H9 (cell line): ENCODE measurements around the gene CRB3. TPM values are rescaled to one million over a fixed set of nuclear protein-coding genes. Genes with fewer than 3 reads are reported as not detected.

ENCODE experiments used
- DNase-seq: peaks from one replicate; pipeline ENCODE4 v3.0.0-alpha.2; 2017
- H2AFZ ChIP-seq: one replicate; pipeline ENCODE4 v1.6.1; 2013; ENCODE audit warnings: mild to moderate bottlenecking, low read length, control low read depth, moderate library complexity
- H2AK5ac ChIP-seq: 2 replicates; pipeline ENCODE4 v1.6.1; 2013; ENCODE audit warnings: low read length, control low read depth, mixed read lengths; ENCODE audit not compliant: insufficient read length
- H2BK120ac ChIP-seq: one replicate; pipeline ENCODE4 v1.6.1; 2013; ENCODE audit warnings: low read depth, mild to moderate bottlenecking, low read length, control low read depth, inconsistent platforms; ENCODE audit not compliant: poor library complexity, severe bottlenecking
- H2BK12ac ChIP-seq: 2 replicates; pipeline ENCODE4 v1.6.1; 2013; ENCODE audit warnings: low read length, control low read depth, mixed read lengths, low read depth; ENCODE audit not compliant: insufficient read length
- H2BK15ac ChIP-seq: 2 replicates; pipeline ENCODE4 v1.6.1; 2013; ENCODE audit warnings: low read depth, low read length, control low read depth
- H2BK20ac ChIP-seq: one replicate; pipeline ENCODE4 v1.6.1; 2013; ENCODE audit warnings: low read depth, mild to moderate bottlenecking, low read length, control low read depth, inconsistent platforms; ENCODE audit not compliant: poor library complexity, severe bottlenecking
- H2BK5ac ChIP-seq: 2 replicates; pipeline ENCODE4 v1.6.1; 2013; ENCODE audit warnings: low read length, control low read depth, mixed read lengths; ENCODE audit not compliant: insufficient read length
- H3K14ac ChIP-seq: 2 replicates; pipeline ENCODE4 v1.6.1; 2013; ENCODE audit warnings: low read length, control low read depth; ENCODE audit not compliant: insufficient read depth
- H3K18ac ChIP-seq: 2 replicates; pipeline ENCODE4 v1.6.1; 2013; ENCODE audit warnings: low read depth, mild to moderate bottlenecking, mixed read lengths, low read length, control low read depth; ENCODE audit not compliant: insufficient read length
- H3K23ac ChIP-seq: 2 replicates; pipeline ENCODE4 v1.6.1; 2013; ENCODE audit warnings: low read length, control low read depth, mixed read lengths, low read depth; ENCODE audit not compliant: insufficient read length
- H3K23me2 ChIP-seq: 2 replicates; pipeline ENCODE4 v1.6.1; 2013; ENCODE audit warnings: low read depth, mild to moderate bottlenecking, mixed read lengths, low read length, control low read depth; ENCODE audit not compliant: insufficient read length, poor library complexity, severe bottlenecking
- H3K27ac ChIP-seq: 2 replicates; pipeline ENCODE4 v1.5.1; 2013; ENCODE audit warnings: low read length, control low read depth, mixed read lengths, low read depth; ENCODE audit not compliant: insufficient read length
- H3K27me3 ChIP-seq: 2 replicates; pipeline ENCODE4 v1.6.1; 2013; ENCODE audit warnings: low read length, control low read depth, inconsistent platforms; ENCODE audit not compliant: insufficient read depth
- H3K4ac ChIP-seq: 2 replicates; pipeline ENCODE4 v1.6.1; 2013; ENCODE audit warnings: low read depth, mild to moderate bottlenecking, control low read depth, inconsistent platforms, low read length, moderate library complexity
- H3K4me1 ChIP-seq: 2 replicates; pipeline ENCODE4 v1.6.1; 2013; ENCODE audit warnings: low read length, control low read depth, inconsistent platforms; ENCODE audit not compliant: insufficient read depth
- H3K4me2 ChIP-seq: 2 replicates; pipeline ENCODE4 v1.6.1; 2013; ENCODE audit warnings: low read length, control low read depth, mixed read lengths; ENCODE audit not compliant: insufficient read length, insufficient read depth
- H3K56ac ChIP-seq: 2 replicates; pipeline ENCODE4 v1.6.1; 2013; ENCODE audit warnings: low read depth, mild to moderate bottlenecking, mixed read lengths, low read length, control low read depth; ENCODE audit not compliant: insufficient read length
- H3K79me1 ChIP-seq: 2 replicates; pipeline ENCODE4 v1.6.1; 2013; ENCODE audit warnings: low read depth, mild to moderate bottlenecking, moderate library complexity, low read length, control low read depth, inconsistent platforms; ENCODE audit not compliant: insufficient read depth, poor library complexity, severe bottlenecking
- H3K79me2 ChIP-seq: 2 replicates; pipeline ENCODE4 v1.6.1; 2013; ENCODE audit warnings: low read length, control low read depth, inconsistent platforms; ENCODE audit not compliant: insufficient read depth
- H3K9ac ChIP-seq: 2 replicates; pipeline ENCODE4 v1.6.1; 2013; ENCODE audit warnings: low read length, control low read depth, mixed read lengths; ENCODE audit not compliant: insufficient read length; ENCODE audit errors: extremely low read depth
- H3K9me3 ChIP-seq: one replicate; pipeline ENCODE4 v1.6.1; 2013; ENCODE audit warnings: low read depth, low read length, inconsistent platforms; ENCODE audit not compliant: control insufficient read depth
- H3T11ph ChIP-seq: one replicate; pipeline ENCODE4 v1.6.1; 2013; ENCODE audit warnings: mild to moderate bottlenecking, low read length, control low read depth, inconsistent platforms
- H4K20me1 ChIP-seq: one replicate; pipeline ENCODE4 v1.6.1; 2013; ENCODE audit not compliant: control insufficient read depth, insufficient read length, insufficient read depth
- H4K5ac ChIP-seq: 2 replicates; pipeline ENCODE4 v1.6.1; 2013; ENCODE audit warnings: low read depth, mild to moderate bottlenecking, mixed read lengths, low read length, control low read depth; ENCODE audit not compliant: insufficient read length
- H4K8ac ChIP-seq: replicated peaks from 2 replicates; pipeline ENCODE4 v1.6.1; 2013; ENCODE audit warnings: low read length, control low read depth, mixed read lengths, low read depth; ENCODE audit not compliant: insufficient read length
- H4K91ac ChIP-seq: 2 replicates; pipeline ENCODE4 v1.6.1; 2013; ENCODE audit warnings: low read depth, mild to moderate bottlenecking, moderate library complexity, mixed read lengths, low read length, control low read depth; ENCODE audit not compliant: insufficient read length
- H3K27ac Mint-ChIP-seq, 3 experiments: 2 replicates in 2 of 3; 3 replicates in 1 of 3; pipeline ENCODE4 v1.8.0; 2020 to 2021; ENCODE audit warnings: mixed read lengths in 3 of 3, mild to moderate bottlenecking in 1 of 3, moderate library complexity in 1 of 3
- H3K27me3 Mint-ChIP-seq: 2 replicates; pipeline ENCODE4 v1.8.0; 2021; ENCODE audit warnings: low read depth, mild to moderate bottlenecking, moderate library complexity, mixed read lengths
- H3K36me3 Mint-ChIP-seq, 3 experiments: 2 replicates in 2 of 3; 3 replicates in 1 of 3; pipeline ENCODE4 v1.8.0; 2020 to 2021; ENCODE audit warnings: low read depth in 3 of 3, mixed read lengths in 3 of 3; ENCODE audit not compliant: insufficient read depth in 1 of 3
- H3K4me1 Mint-ChIP-seq, 2 experiments: 2 replicates each; pipeline ENCODE4 v1.8.0; 2020; ENCODE audit warnings: mixed read lengths in 2 of 2
- H3K4me3 Mint-ChIP-seq, 2 experiments: 2 replicates in 1 of 2; 3 replicates in 1 of 2; pipeline ENCODE4 v1.8.0; 2020 to 2021; ENCODE audit warnings: mild to moderate bottlenecking in 2 of 2, mixed read lengths in 2 of 2, moderate library complexity in 1 of 2
- H3K9me3 Mint-ChIP-seq, 2 experiments: 2 replicates in 1 of 2; 3 replicates in 1 of 2; pipeline ENCODE4 v1.8.0; 2020; ENCODE audit warnings: mild to moderate bottlenecking in 2 of 2, mixed read lengths in 2 of 2, moderate library complexity in 1 of 2
- WGBS: extraction: QIAGEN DNeasy Blood & Tissue Kit; methylation state at CpG from one replicate; pipeline ENCODE4 v1.1.7; 2013; ENCODE audit warnings: missing lambda C conversion rate, low lambda C conversion rate, mixed read lengths; ENCODE audit not compliant: insufficient read length; ENCODE audit errors: extremely low coverage; 5-methylcytosine and 5-hydroxymethylcytosine counted together
- total RNA-seq: library from RNA; stranded (reverse); gene quantifications from 2 replicates; pipeline ENCODE4 v1.2.1, GENCODE V29; 2021
- TF ChIP-seq, protein P1 (sequence below): fragments of 200-600 bp; sonication (generic); conservative IDR thresholded peaks from 3 replicates; pipeline ENCODE4 v1.8.0; 2021; ENCODE audit warnings: antibody characterized with exemption, mild to moderate bottlenecking

The CRB3 gene
- total RNA-seq, 1 experiment from 2014 or later, result 32.1 TPM

DNA sequence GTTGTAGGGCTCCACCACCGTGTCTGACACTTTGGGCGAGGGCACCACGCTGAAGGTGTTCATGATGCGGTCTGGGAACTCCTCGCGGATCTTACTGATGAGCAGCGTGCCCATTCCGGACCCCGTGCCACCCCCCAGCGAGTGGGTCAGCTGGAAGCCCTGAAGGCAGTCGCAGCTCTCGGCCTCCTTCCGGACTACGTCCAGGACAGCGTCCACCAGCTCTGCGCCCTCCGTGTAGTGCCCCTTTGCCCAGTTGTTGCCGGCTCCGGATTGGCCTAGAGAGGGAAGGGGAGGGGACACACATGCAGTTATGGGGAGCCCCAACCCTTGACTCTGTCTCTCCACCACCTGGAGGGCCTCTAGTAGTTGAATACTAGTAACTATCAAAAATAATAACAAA lies 31.9 kb downstream of the CRB3 start:
- Histone ChIP-seq H3K27ac (no peak overlapping the region), H3K4me2 (no peak overlapping the region), H4K91ac (no peak overlapping the region), H3K9ac (no peak overlapping the region), H2AFZ (no peak overlapping the region), H3K18ac (no peak overlapping the region), H3K79me2 (no peaks in the 10 kb centered on the region), H2BK12ac (no peak overlapping the region), H3K56ac (no peak overlapping the region), H2BK5ac (no peak overlapping the region), H3K79me1 (no peaks in the 10 kb centered on the region), H4K5ac (no peak overlapping the region), H3K23me2 (no peaks in the 10 kb centered on the region), H3K14ac (no peak overlapping the region; the same call in 1 of the 2 replicates), H3K27me3 (no peaks in the 10 kb centered on the region), H2AK5ac (no peak overlapping the region), H3K4ac (no peak overlapping the region), H4K8ac (no peak overlapping the region), H2BK120ac (no peak overlapping the region), H3T11ph (no peak overlapping the region), H4K20me1 (no peaks in the 10 kb centered on the region), H3K23ac (no peak overlapping the region), H3K4me1 (no peaks in the 10 kb centered on the region), H3K9me3 (no peaks in the 10 kb centered on the region), H2BK20ac (no peak overlapping the region), H2BK15ac (no peak overlapping the region)
- H3K36me3 Mint-ChIP-seq, result peaks cover 0 to 24% (median 4%) of the 10 kb centered on the region in 3 experiments
- no peak for DNase-seq
- TF ChIP-seq, protein P1, sequence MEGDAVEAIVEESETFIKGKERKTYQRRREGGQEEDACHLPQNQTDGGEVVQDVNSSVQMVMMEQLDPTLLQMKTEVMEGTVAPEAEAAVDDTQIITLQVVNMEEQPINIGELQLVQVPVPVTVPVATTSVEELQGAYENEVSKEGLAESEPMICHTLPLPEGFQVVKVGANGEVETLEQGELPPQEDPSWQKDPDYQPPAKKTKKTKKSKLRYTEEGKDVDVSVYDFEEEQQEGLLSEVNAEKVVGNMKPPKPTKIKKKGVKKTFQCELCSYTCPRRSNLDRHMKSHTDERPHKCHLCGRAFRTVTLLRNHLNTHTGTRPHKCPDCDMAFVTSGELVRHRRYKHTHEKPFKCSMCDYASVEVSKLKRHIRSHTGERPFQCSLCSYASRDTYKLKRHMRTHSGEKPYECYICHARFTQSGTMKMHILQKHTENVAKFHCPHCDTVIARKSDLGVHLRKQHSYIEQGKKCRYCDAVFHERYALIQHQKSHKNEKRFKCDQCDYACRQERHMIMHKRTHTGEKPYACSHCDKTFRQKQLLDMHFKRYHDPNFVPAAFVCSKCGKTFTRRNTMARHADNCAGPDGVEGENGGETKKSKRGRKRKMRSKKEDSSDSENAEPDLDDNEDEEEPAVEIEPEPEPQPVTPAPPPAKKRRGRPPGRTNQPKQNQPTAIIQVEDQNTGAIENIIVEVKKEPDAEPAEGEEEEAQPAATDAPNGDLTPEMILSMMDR, result no peak
- no peak overlapping the region for H3K4me3 Mint-ChIP-seq
- H3K4me1 Mint-ChIP-seq, result no peaks in the 10 kb centered on the region; a peak in 1 of 4 replicates
- no peak overlapping the region for H3K27ac Mint-ChIP-seq
- H3K9me3 Mint-ChIP-seq, result peaks cover 2 to 3% of the 10 kb centered on the region in 2 experiments; a peak in 1 of 5 replicates
- no CpG with 5 or more reads among the region's 19 CpGs for WGBS
- H3K27me3 Mint-ChIP-seq, result peaks cover 16% of the 10 kb centered on the region
